HG02759 (cell line): ENCODE data around the gene SYNE1.
A peak's percentile ranks its signal among the peaks of the same experiment; 100 is the strongest.

ENCODE experiments used
- ATAC-seq: cut with Tn5 transposase; IDR thresholded peaks from one replicate; pipeline ENCODE4 v1.9.1; 2021; ENCODE audit warnings: mild to moderate bottlenecking, moderate library complexity; ENCODE audit not compliant: unreplicated experiment

Gene SYNE1

GRCh38 chr6:152121910-152122309, 515.3 kb downstream of the SYNE1 start:
- no peak for ATAC-seq

DNA sequence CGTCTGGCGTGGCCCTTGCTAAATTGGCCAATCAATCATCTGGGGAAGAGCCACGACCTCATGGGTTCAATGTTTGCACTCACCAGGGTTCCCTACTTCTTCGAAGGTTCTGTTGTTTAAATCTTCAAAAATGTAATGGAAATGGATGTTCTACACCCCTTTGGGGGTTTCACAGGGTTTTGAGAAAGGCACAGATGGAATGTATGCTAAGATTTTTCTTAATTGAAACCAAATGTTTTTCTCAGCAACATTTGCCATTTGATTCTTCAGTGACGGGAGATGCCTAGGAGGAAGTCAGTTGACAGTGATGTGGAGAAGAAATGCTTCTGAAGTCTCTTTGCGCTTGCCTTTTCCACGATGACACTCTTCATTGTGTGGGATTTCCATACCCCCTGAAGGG, 517.3 kb downstream of the SYNE1 start:
- no peak for ATAC-seq

GRCh38 chr6:152118678-152119077, 518.5 kb downstream of the SYNE1 start:
- ATAC-seq = no peak

GRCh38 chr6:152118224-152118623, 518.9 kb downstream of the SYNE1 start:
- no peak for ATAC-seq

GRCh38 chr6:152117156-152118133, 519.7 kb downstream of the SYNE1 start:
- peak; percentile 76 for ATAC-seq

GRCh38 chr6:152112491-152113261, 524.5 kb downstream of the SYNE1 start:
- no peak for ATAC-seq

DNA sequence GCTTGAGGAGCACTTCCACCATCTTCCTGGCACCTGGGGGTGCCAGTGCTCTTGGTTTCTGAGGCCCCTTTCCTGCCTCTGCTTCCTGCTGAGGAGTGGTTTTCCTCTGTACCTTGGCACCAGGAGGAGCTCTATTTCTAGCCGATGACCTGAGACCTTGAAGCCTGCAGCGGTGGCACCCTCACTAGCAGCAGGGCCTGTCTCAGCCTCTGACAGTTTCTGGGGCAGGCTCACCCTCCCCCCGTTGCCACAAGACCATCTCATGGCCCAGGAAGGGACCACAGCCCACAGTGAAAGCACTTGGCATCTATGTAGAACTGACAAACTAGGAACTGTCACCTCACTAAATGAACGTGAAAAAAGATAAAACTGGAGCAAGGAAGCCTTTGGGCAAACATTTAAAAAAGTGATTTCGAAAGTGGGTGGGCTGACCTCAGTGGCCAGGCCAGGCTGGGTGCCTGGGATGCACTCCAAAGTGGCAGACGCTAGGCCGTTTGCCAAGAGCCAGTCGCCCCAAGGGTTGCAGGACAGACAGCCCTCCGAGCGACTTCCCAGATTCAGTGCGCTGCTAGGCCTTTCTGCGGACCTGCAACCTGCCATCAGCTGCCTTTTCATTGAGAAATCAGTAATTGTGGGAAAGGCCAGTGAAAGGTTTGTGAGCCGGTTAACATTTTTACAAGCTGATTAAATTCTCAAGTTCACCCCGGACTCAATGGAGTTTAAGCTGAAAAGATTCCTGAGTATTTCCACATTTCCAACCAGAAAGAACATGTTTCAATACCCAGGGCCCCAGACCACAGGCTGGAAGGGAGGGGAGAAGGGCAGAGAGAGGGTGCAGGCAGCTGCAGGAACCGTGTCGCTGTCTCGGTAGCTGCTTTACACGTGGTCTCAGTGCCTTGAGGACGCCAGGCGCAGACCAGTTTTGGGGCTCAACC, 526.0 kb downstream of the SYNE1 start:
- no peak for ATAC-seq

- no peak for ATAC-seq
These were observed 529.2 kb downstream of the SYNE1 start for GRCh38 chr6:152107973-152108372.

- no peak for ATAC-seq
These were observed 537.0 kb downstream of the SYNE1 start for GRCh38 chr6:152100183-152100618.

DNA sequence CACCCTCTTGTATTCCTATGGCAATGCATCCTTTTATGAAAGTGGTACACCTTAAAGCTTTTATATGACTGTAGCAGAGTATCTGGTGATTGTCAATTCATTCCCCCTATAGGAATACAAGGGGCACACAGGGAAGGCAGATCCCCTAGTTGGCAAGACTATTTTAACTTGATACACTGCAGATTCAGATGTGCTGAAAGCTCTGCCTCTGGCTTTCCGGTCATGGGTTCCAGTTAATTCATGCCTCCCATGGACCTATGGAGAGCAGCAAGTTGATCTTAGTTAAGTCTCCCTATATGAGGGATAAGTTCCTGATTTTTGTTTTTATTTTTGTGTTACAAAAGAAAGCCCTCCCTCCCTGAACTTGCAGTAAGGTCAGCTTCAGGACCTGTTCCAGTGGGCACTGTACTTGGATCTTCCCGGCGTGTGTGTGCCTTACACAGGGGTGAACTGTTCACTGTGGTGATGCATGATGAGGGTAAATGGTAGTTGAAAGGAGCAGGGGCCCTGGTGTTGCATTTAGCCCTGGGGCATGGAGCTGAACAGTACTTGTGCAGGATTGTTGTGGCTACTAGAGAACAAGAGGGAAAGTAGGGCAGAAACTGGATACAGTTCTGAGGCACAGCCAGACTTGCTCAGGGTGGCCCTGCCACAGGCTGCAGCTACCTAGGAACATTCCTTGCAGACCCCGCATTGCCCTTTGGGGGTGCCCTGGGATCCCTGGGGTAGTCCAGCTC, 537.5 kb downstream of the SYNE1 start:
- ATAC-seq = no peak

DNA sequence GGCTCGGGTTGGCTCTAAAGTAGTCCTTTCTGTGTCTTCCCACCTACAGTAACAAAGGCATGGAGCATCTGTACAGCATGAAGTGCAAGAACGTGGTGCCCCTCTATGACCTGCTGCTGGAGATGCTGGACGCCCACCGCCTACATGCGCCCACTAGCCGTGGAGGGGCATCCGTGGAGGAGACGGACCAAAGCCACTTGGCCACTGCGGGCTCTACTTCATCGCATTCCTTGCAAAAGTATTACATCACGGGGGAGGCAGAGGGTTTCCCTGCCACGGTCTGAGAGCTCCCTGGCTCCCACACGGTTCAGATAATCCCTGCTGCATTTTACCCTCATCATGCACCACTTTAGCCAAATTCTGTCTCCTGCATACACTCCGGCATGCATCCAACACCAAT, 538.5 kb downstream of the SYNE1 start:
- ATAC-seq = no peak

GRCh38 chr6:152096863-152097496, 540.2 kb downstream of the SYNE1 start:
- ATAC-seq = no peak

GRCh38 chr6:152094992-152095592, 542.1 kb downstream of the SYNE1 start:
- no peak for ATAC-seq

GRCh38 chr6:152094276-152094675, 542.9 kb downstream of the SYNE1 start:
- no peak for ATAC-seq

GRCh38 chr6:152093711-152094110, 543.5 kb downstream of the SYNE1 start:
- no peak for ATAC-seq

- ATAC-seq = no peak
These were observed 545.3 kb downstream of the SYNE1 start for GRCh38 chr6:152091851-152092341.

DNA sequence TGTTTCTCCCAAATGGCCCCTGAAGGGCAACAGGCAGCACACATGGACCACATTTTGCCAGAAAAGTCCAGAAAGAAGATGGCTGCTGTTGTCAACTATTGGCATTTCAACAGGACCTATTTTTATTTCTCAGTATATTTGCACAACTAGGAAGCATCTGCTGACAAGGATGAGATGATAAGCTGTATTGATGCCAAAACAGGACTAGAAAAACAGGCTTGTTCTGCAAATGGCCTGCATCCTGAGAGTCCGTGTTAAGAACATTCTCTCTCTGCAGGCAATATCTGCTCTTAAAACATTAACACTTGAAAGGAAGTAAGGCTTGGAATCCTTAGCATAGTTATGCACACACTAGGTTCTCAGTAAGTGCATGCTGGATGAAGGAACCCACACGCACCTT, 546.0 kb downstream of the SYNE1 start:
- ATAC-seq = no peak

DNA sequence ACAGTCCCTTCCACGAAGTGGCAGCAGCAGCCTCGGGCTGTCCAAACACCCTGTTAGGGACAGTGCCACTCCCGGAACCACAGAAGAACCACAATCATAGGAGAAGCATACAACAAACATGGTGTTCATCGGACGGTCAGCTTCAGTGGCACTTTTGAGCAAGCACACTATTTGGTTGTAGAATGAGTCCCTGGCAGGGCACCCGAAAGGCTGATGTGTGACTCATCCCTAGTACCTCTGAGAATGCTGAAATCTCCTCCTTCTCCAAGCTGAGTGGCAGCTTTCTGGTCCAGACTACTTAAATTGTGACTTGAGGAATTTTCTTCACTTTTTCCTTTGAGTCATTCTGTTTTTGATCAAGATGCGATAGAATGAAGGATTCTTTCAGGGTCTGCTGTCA, 547.2 kb downstream of the SYNE1 start:
- no peak for ATAC-seq

GRCh38 chr6:152087701-152088100, 549.5 kb downstream of the SYNE1 start:
- no peak for ATAC-seq
